Keratinocyte (primary cell): Measurements from ENCODE around the gene WDR70.

Experiments
- CTCF ChIP-seq, 3 experiments: IDR thresholded peaks in 1 of 3; conservative IDR thresholded peaks in 1 of 3; optimal IDR thresholded peaks in 1 of 3; 2 replicates in 2 of 3; 3 replicates in 1 of 3; pipeline versions ENCODE3 to v1.5.1; 2011; ENCODE audit warnings: low read length in 3 of 3, mild to moderate bottlenecking in 3 of 3, moderate library complexity in 2 of 3, control low read depth in 1 of 3, inconsistent platforms in 1 of 3; ENCODE audit not compliant: insufficient read depth in 2 of 3; ENCODE audit errors: extremely low read depth in 1 of 3
- EZH2 ChIP-seq: IDR thresholded peaks from one replicate; pipeline ENCODE4 v1.6.1; 2012; ENCODE audit warnings: inconsistent platforms, mild to moderate bottlenecking, low read length, moderate library complexity

DNA sequence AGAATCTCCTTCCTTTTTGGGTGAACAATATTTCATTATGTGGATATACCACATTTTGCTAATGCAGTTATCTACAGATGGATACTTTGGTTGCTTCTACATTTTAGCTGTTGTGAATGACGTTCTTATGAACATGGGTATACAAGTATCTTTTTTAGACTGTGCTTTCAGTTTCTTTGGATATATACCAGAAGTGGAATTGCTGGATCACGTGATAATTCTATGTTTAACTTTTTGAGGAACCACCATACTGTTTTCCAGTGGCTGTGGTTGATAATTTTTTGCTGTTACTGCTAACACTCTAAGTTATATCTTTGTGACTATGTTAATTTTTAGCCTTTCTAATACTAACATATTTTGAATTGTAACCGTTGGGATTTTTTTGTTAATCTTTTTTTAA is 12.5 kb downstream of the WDR70 start:
- no peak for TF ChIP-seq CTCF (optimal IDR thresholded peaks at IDR 0.05 in 1 of 3, IDR thresholded peaks at IDR 0.05 in 1 of 3, conservative IDR thresholded peaks at IDR 0.05 in 1 of 3; ENCODE audit: extremely low read depth in 1 of 3, insufficient read depth in 2 of 3, low read length in 3 of 3)
- no peak for TF ChIP-seq EZH2
